OCI-LY3 (cell line): ENCODE data around the gene PTCHD4.

ENCODE experiments used
- CTCF ChIP-seq: fragments of 200-600, 300-600 bp; sonication (generic); IDR thresholded peaks from 2 replicates; pipeline ENCODE4 v1.5.1; 2014; ENCODE audit warnings: antibody characterized with exemption, low read length, low read depth
- EZH2phosphoT487 ChIP-seq: fragments of 200-600 bp; shearing (Covaris generic); IDR thresholded peaks from 2 replicates; pipeline ENCODE4 v1.6.1; 2018; ENCODE audit warnings: antibody characterized with exemption, mixed run types, low read depth

- TF ChIP-seq CTCF (no peak), EZH2phosphoT487 (no peak)
Observed at GRCh38 chr6:48071833-48072232, 39.2 kb downstream of the PTCHD4 start.
